Measurements from ENCODE around the gene FRAT1. TPM values are rescaled to one million over a fixed set of nuclear protein-coding genes. Genes with fewer than 3 reads are reported as not detected.

Gene FRAT1
- total and polyA plus RNA-seq, 3 experiments from 2014 or later = 4.3 to 13.3 (median 4.7) TPM

- no peaks in the 10 kb centered on the region for H3K27me3 ChIP-seq (ENCODE audit: insufficient read depth, low read length, poor library complexity, severe bottlenecking)
- peak overlapping the region in 7 of 8 donors; percentile 32 to 57 (median 37) for H3K27ac Mint-ChIP-seq
- no peaks in the 10 kb centered on the region for H3K9me3 ChIP-seq (ENCODE audit: low read length)
- no peaks in the 10 kb centered on the region for H3K27me3 Mint-ChIP-seq
- CTCF ChIA-PET = interaction anchor here (0.6 to 1.7 kb wide), 2 partner anchors 49 to 154 kb away, joined by 4 to 5 read pairs; no protein-coding TSS in a partner anchor
- peaks cover 32 to 52% (median 49%) of the 10 kb centered on the region in 3 donors for H3K4me1 Mint-ChIP-seq
- POLR2A ChIA-PET = no interaction called here
- H3K36me3 Mint-ChIP-seq = peaks cover 0 to 34% (median 4%) of the 10 kb centered on the region in 3 donors
- DNase-seq = no peak
- H3K36me3 ChIP-seq (ENCODE audit: insufficient read depth, low read length) = no peaks in the 10 kb centered on the region
- H3K4me3 ChIP-seq (ENCODE audit: low read length) = no peak overlapping the region
- no peaks in the 10 kb centered on the region for H3K9me3 Mint-ChIP-seq
- H3K27ac ChIP-seq (ENCODE audit: low read depth, low read length) = no peak overlapping the region
- peak overlapping the region in 1 of 7 donors; percentile 68 for H3K4me3 Mint-ChIP-seq
- H3K4me1 ChIP-seq (ENCODE audit: insufficient read depth, low read length) = peaks cover 21% of the 10 kb centered on the region
Observed at GRCh38 chr10:97327348-97328294, 8.6 kb downstream of the FRAT1 start.

GRCh38 chr10:97328646-97329453 is 9.8 kb downstream of the FRAT1 start:
- POLR2A ChIA-PET = interaction anchor here (1.4 kb wide), 1 partner anchor 9 kb away, joined by 6 read pairs; the partner anchor contains the start of gene FRAT1
- peaks cover 0 to 42% (median 7%) of the 10 kb centered on the region in 3 donors for H3K36me3 Mint-ChIP-seq
- CTCF ChIA-PET = interaction anchor here (5.7 kb wide), 1 partner anchor 10 kb away, joined by 41 read pairs; the partner anchor contains the start of gene FRAT1
- peaks cover 42 to 59% (median 57%) of the 10 kb centered on the region in 3 donors for H3K4me1 Mint-ChIP-seq
- H3K36me3 ChIP-seq (ENCODE audit: insufficient read depth, low read length) = no peaks in the 10 kb centered on the region
- H3K4me1 ChIP-seq (ENCODE audit: insufficient read depth, low read length) = peaks cover 28% of the 10 kb centered on the region
- H3K4me3 ChIP-seq (ENCODE audit: low read length) = no peak overlapping the region
- DNase-seq = no peak
- no peaks in the 10 kb centered on the region for H3K27me3 ChIP-seq (ENCODE audit: insufficient read depth, low read length, poor library complexity, severe bottlenecking)
- H3K27ac ChIP-seq (ENCODE audit: low read depth, low read length) = no peak overlapping the region
- peaks cover 0 to 2% of the 10 kb centered on the region in 2 donors for H3K27me3 Mint-ChIP-seq
- H3K27ac Mint-ChIP-seq = peak overlapping the region in 5 of 8 donors; percentile 5 to 78 (median 37)
- peaks cover 0 to 2% (median 0%) of the 10 kb centered on the region in 5 donors for H3K9me3 Mint-ChIP-seq
- peak overlapping the region in 1 of 7 donors; percentile 11 for H3K4me3 Mint-ChIP-seq
- no peaks in the 10 kb centered on the region for H3K9me3 ChIP-seq (ENCODE audit: low read length)

- Histone ChIP-seq H3K9me3 (ENCODE audit: low read length) (no peaks in the 10 kb centered on the region), H3K4me3 (ENCODE audit: low read length) (no peak overlapping the region), H3K27ac (ENCODE audit: low read depth, low read length) (no peak overlapping the region), H3K4me1 (ENCODE audit: insufficient read depth, low read length) (peaks cover 28% of the 10 kb centered on the region), H3K27me3 (ENCODE audit: insufficient read depth, low read length, poor library complexity, severe bottlenecking) (no peaks in the 10 kb centered on the region), H3K36me3 (ENCODE audit: insufficient read depth, low read length) (no peaks in the 10 kb centered on the region)
- peaks cover 42 to 59% (median 57%) of the 10 kb centered on the region in 3 donors for H3K4me1 Mint-ChIP-seq
- DNase-seq = no peak
- H3K9me3 Mint-ChIP-seq = peaks cover 0 to 2% (median 0%) of the 10 kb centered on the region in 5 donors
- CTCF ChIA-PET = interaction anchor here (1.5 to 5.7 kb wide), 2 partner anchors 10 to 51 kb away, joined by 4 to 41 read pairs; partner anchors contain the start of gene FRAT1
- H3K27ac Mint-ChIP-seq = peak overlapping the region in 5 of 8 donors; percentile 2 to 78 (median 29)
- peaks cover 0 to 42% (median 7%) of the 10 kb centered on the region in 3 donors for H3K36me3 Mint-ChIP-seq
- H3K4me3 Mint-ChIP-seq = peak overlapping the region in 1 of 7 donors; percentile 88
- POLR2A ChIA-PET = no interaction called here
- H3K27me3 Mint-ChIP-seq = peaks cover 0 to 2% of the 10 kb centered on the region in 2 donors
Observed at GRCh38 chr10:97329766-97330165, 10.7 kb downstream of the FRAT1 start.

GRCh38 chr10:97331153-97331703 is 12.2 kb downstream of the FRAT1 start:
- Mint-ChIP-seq H3K4me1 (peaks cover 40 to 64% (median 62%) of the 10 kb centered on the region in 3 donors), H3K9me3 (peaks cover 0 to 2% (median 0%) of the 10 kb centered on the region in 5 donors)
- H3K4me3 ChIP-seq (ENCODE audit: low read length) = no peak overlapping the region

GRCh38 chr10:97332591-97333350 is 13.7 kb downstream of the FRAT1 start:
- no peak for DNase-seq
- CTCF ChIA-PET = interaction anchor here (0.7 to 5.7 kb wide), 7 partner anchors 7 to 54 kb away, joined by 4 to 41 read pairs (median 5); partner anchors contain the start of genes ARHGAP19 and FRAT1

More at GRCh38 chr10:97331153-97331703, 12.2 kb downstream of the FRAT1 start:
- Mint-ChIP-seq H3K36me3 (peaks cover 0 to 42% (median 7%) of the 10 kb centered on the region in 3 donors), H3K4me3 (peak overlapping the region; percentile 64 to 91 (median 72)), H3K27ac (peak overlapping the region in 7 of 8 donors; percentile 1 to 86 (median 66)), H3K27me3 (peaks cover 0 to 2% of the 10 kb centered on the region in 2 donors)
- no peaks in the 10 kb centered on the region for H3K36me3 ChIP-seq (ENCODE audit: insufficient read depth, low read length)
- POLR2A ChIA-PET = interaction anchor here (0.6 to 4.9 kb wide), 2 partner anchors 12 to 49 kb away, joined by 3 to 75 read pairs; partner anchors contain the start of gene FRAT1
- no peak for DNase-seq
- CTCF ChIA-PET = interaction anchor here (0.6 to 5.7 kb wide), 2 partner anchors 12 to 46 kb away, joined by 3 to 41 read pairs; partner anchors contain the start of gene FRAT1
- peaks cover 28% of the 10 kb centered on the region for H3K4me1 ChIP-seq (ENCODE audit: insufficient read depth, low read length)
- no peaks in the 10 kb centered on the region for H3K27me3 ChIP-seq (ENCODE audit: insufficient read depth, low read length, poor library complexity, severe bottlenecking)
- H3K9me3 ChIP-seq (ENCODE audit: low read length) = no peaks in the 10 kb centered on the region
- H3K27ac ChIP-seq (ENCODE audit: low read depth, low read length) = no peak overlapping the region

GRCh38 chr10:97333351-97333600 is 14.2 kb downstream of the FRAT1 start:
- peak overlapping the region; percentile 72 to 98 (median 85) for H3K27ac Mint-ChIP-seq
- peaks cover 33 to 54% (median 50%) of the 10 kb centered on the region in 3 donors for H3K4me1 Mint-ChIP-seq
- DNase-seq = no peak
- peaks cover 0 to 37% (median 7%) of the 10 kb centered on the region in 3 donors for H3K36me3 Mint-ChIP-seq
- ChIA-PET POLR2A (interaction anchor here (0.5 to 4.9 kb wide), 5 partner anchors 12 to 403 kb away, joined by 3 to 75 read pairs (median 9); partner anchors contain the start of genes FRAT1 and ZFYVE27), CTCF (interaction anchor here (1.4 to 5.7 kb wide), 7 partner anchors 8 to 67 kb away, joined by 4 to 41 read pairs (median 5); partner anchors contain the start of genes ARHGAP19 and FRAT1)
- peaks cover 2 to 3% of the 10 kb centered on the region in 2 donors for H3K27me3 Mint-ChIP-seq
- H3K9me3 ChIP-seq (ENCODE audit: low read length) = no peaks in the 10 kb centered on the region
- H3K36me3 ChIP-seq (ENCODE audit: insufficient read depth, low read length) = no peaks in the 10 kb centered on the region
- H3K9me3 Mint-ChIP-seq = peaks cover 0 to 2% (median 0%) of the 10 kb centered on the region in 5 donors
- H3K27me3 ChIP-seq (ENCODE audit: insufficient read depth, low read length, poor library complexity, severe bottlenecking) = no peaks in the 10 kb centered on the region
- peaks cover 28% of the 10 kb centered on the region for H3K4me1 ChIP-seq (ENCODE audit: insufficient read depth, low read length)
- H3K4me3 Mint-ChIP-seq = peak overlapping the region; percentile 89 to 96 (median 91)
- peak overlapping the region; percentile 49 for H3K27ac ChIP-seq (ENCODE audit: low read depth, low read length)
- peak overlapping the region; percentile 67 for H3K4me3 ChIP-seq (ENCODE audit: low read length)

More at GRCh38 chr10:97332591-97333350, 13.7 kb downstream of the FRAT1 start:
- H3K27ac Mint-ChIP-seq = peak overlapping the region; percentile 72 to 98 (median 85)
- peaks cover 0 to 2% (median 0%) of the 10 kb centered on the region in 5 donors for H3K9me3 Mint-ChIP-seq
- POLR2A ChIA-PET = interaction anchor here (0.5 to 4.9 kb wide), 6 partner anchors 11 to 404 kb away, joined by 3 to 75 read pairs (median 8); partner anchors contain the start of genes FRAT1 and ZFYVE27
- H3K27me3 ChIP-seq (ENCODE audit: insufficient read depth, low read length, poor library complexity, severe bottlenecking) = no peaks in the 10 kb centered on the region
- peak overlapping the region; percentile 49 for H3K27ac ChIP-seq (ENCODE audit: low read depth, low read length)
- H3K36me3 Mint-ChIP-seq = peaks cover 0 to 40% (median 7%) of the 10 kb centered on the region in 3 donors
- H3K4me3 ChIP-seq (ENCODE audit: low read length) = peak overlapping the region; percentile 67
- peaks cover 28% of the 10 kb centered on the region for H3K4me1 ChIP-seq (ENCODE audit: insufficient read depth, low read length)
- no peaks in the 10 kb centered on the region for H3K9me3 ChIP-seq (ENCODE audit: low read length)
- H3K4me3 Mint-ChIP-seq = peak overlapping the region; percentile 89 to 96 (median 91)
- peaks cover 35 to 59% (median 53%) of the 10 kb centered on the region in 3 donors for H3K4me1 Mint-ChIP-seq
- H3K36me3 ChIP-seq (ENCODE audit: insufficient read depth, low read length) = no peaks in the 10 kb centered on the region
- peaks cover under 1 to 2% of the 10 kb centered on the region in 2 donors for H3K27me3 Mint-ChIP-seq

Data from CD8-positive, alpha-beta memory T cell (primary cell).